DND-41 (cell line): ENCODE data around the gene C19orf67.

Experiments
- ATAC-seq: fragments of 200-7000 bp; cut with Tn5 transposase; 3 replicates; pipeline ENCODE4 v1.9.1; 2021; ENCODE audit warnings: low read depth; ENCODE audit not compliant: insufficient read depth
- DNase-seq: peaks from one replicate; pipeline ENCODE4 v3.0.0-alpha.2; 2020
- H2AFZ ChIP-seq: 2 replicates; pipeline ENCODE4 v1.6.0; 2012; ENCODE audit warnings: low read depth, low read length
- H3K27ac ChIP-seq: 2 replicates; pipeline ENCODE4 v1.5.1; 2012; ENCODE audit warnings: low read length, inconsistent platforms
- H3K27me3 ChIP-seq: fragments of 200-600 bp; sonication (generic); 2 replicates; pipeline ENCODE4 v1.6.0; 2012; ENCODE audit warnings: low read length, mild to moderate bottlenecking, inconsistent platforms; ENCODE audit not compliant: insufficient read depth, poor library complexity
- H3K36me3 ChIP-seq: 2 replicates; pipeline ENCODE4 v1.5.1; 2012; ENCODE audit warnings: low read length, inconsistent platforms; ENCODE audit not compliant: insufficient read depth
- H3K4me1 ChIP-seq: 2 replicates; pipeline ENCODE4 v1.5.1; 2012; ENCODE audit warnings: mild to moderate bottlenecking, low read length; ENCODE audit not compliant: insufficient read depth
- H3K4me2 ChIP-seq: 2 replicates; pipeline ENCODE4 v1.6.0; 2012; ENCODE audit warnings: mild to moderate bottlenecking, moderate library complexity, low read length, inconsistent platforms; ENCODE audit not compliant: insufficient read depth
- H3K4me3 ChIP-seq, 2 experiments: fragments of 200-600 bp in 1 of 2; shearing (Covaris generic) in 1 of 2; 2 replicates each; pipeline ENCODE4 v1.5.1; 2012 to 2016; ENCODE audit warnings: inconsistent platforms in 2 of 2, low read length in 2 of 2, mild to moderate bottlenecking in 2 of 2, low read depth in 1 of 2, moderate library complexity in 1 of 2
- H3K79me2 ChIP-seq: 2 replicates; pipeline ENCODE4 v1.6.0; 2012; ENCODE audit warnings: low read length, inconsistent platforms; ENCODE audit not compliant: insufficient read depth
- H3K9ac ChIP-seq: 2 replicates; pipeline ENCODE4 v1.6.0; 2012; ENCODE audit warnings: low read depth, mild to moderate bottlenecking, inconsistent platforms, low read length, moderate library complexity
- H3K9me3 ChIP-seq: 2 replicates; pipeline ENCODE4 v1.5.1; 2012; ENCODE audit warnings: low read length, moderate library complexity, mild to moderate bottlenecking, inconsistent platforms; ENCODE audit not compliant: insufficient read depth, severe bottlenecking
- H4K20me1 ChIP-seq: 2 replicates; pipeline ENCODE4 v1.6.0; 2012; ENCODE audit warnings: low read length; ENCODE audit not compliant: insufficient read depth
- EZH2 ChIP-seq: IDR thresholded peaks from 3 replicates; pipeline ENCODE4 v1.6.1; 2012; ENCODE audit warnings: borderline replicate concordance, low read depth, mild to moderate bottlenecking, moderate library complexity, low read length, inconsistent platforms; ENCODE audit not compliant: severe bottlenecking
- TF ChIP-seq, protein P1 (sequence below): IDR thresholded peaks from 2 replicates; pipeline ENCODE4 v1.5.1; 2012; ENCODE audit warnings: borderline replicate concordance, low read length, moderate library complexity, mild to moderate bottlenecking; ENCODE audit not compliant: poor library complexity, severe bottlenecking; ENCODE audit errors: extremely low read depth

Gene C19orf67

GRCh38 chr19:14127176-14127575 lies 41.6 kb upstream of the C19orf67 start:
- Histone ChIP-seq H3K4me1 (0 out of 2 replicates have a peak, but pooled peaks cover 1% of the 10 kb centered on the region), H3K4me2 (no peak overlapping the region), H3K27ac (no peak overlapping the region), H3K27me3 (no peaks in the 10 kb centered on the region), H2AFZ (no peak overlapping the region), H3K9ac (no peak overlapping the region), H4K20me1 (peaks cover 37% of the 10 kb centered on the region), H3K79me2 (peaks cover 58% of the 10 kb centered on the region), H3K9me3 (no peaks in the 10 kb centered on the region), H3K4me3 (no peak overlapping the region), H3K36me3 (peaks cover 71% of the 10 kb centered on the region)
- DNase-seq (no peak), ATAC-seq (no peak)
- TF ChIP-seq EZH2: no peak
- TF ChIP-seq, protein P1, sequence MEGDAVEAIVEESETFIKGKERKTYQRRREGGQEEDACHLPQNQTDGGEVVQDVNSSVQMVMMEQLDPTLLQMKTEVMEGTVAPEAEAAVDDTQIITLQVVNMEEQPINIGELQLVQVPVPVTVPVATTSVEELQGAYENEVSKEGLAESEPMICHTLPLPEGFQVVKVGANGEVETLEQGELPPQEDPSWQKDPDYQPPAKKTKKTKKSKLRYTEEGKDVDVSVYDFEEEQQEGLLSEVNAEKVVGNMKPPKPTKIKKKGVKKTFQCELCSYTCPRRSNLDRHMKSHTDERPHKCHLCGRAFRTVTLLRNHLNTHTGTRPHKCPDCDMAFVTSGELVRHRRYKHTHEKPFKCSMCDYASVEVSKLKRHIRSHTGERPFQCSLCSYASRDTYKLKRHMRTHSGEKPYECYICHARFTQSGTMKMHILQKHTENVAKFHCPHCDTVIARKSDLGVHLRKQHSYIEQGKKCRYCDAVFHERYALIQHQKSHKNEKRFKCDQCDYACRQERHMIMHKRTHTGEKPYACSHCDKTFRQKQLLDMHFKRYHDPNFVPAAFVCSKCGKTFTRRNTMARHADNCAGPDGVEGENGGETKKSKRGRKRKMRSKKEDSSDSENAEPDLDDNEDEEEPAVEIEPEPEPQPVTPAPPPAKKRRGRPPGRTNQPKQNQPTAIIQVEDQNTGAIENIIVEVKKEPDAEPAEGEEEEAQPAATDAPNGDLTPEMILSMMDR: no peak

DNA sequence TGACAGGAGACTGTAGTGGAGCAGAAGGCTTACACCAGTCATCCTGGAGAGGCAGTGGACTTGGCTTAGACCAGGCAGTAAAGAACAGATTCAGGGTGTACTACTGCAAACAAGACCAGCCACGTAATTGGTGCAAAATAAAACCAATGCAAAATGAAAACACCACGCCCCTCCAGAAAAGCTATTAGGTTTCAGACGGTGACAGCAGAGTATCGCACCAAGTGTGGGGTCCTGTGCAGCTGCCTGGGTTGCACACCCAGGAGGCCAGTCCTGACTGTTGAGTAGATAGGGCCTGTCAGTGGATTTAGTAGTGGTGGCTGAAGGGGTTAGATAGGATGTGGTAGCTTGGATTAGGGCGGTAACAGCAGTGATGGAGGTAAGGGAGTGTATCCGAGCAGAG lies 37.3 kb upstream of the C19orf67 start:
- Histone ChIP-seq H2AFZ (no peak overlapping the region), H3K79me2 (peaks cover 26% of the 10 kb centered on the region), H4K20me1 (peaks cover 21% of the 10 kb centered on the region), H3K36me3 (peaks cover 78% of the 10 kb centered on the region), H3K9ac (no peak overlapping the region), H3K27me3 (no peaks in the 10 kb centered on the region), H3K4me2 (no peak overlapping the region), H3K4me3 (no peak overlapping the region), H3K4me1 (peaks cover 23% of the 10 kb centered on the region), H3K9me3 (no peaks in the 10 kb centered on the region), H3K27ac (no peak overlapping the region)
- no peak for DNase-seq
- TF ChIP-seq, protein P1: no peak
- no peak for TF ChIP-seq EZH2
- ATAC-seq: no peak

DNA sequence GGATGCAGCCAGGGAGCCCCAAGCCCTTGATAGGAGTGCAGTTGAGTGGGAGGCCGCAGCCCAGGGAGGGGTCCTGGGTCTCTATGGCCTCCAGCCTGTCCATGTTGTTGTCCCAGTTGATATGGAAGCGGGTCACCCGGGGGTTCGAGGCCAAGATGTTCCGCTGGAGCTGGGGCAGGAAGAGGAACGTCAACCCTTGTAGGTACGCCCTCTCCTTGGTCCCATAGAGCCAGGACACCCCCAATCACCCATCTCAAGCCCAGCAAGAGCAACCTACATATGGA lies 34.9 kb upstream of the C19orf67 start:
- Histone ChIP-seq H3K27ac (no peak overlapping the region), H3K4me2 (no peak overlapping the region), H3K4me3 (no peak overlapping the region), H3K27me3 (no peaks in the 10 kb centered on the region), H3K9ac (no peak overlapping the region), H3K4me1 (peaks cover 40% of the 10 kb centered on the region), H3K9me3 (no peaks in the 10 kb centered on the region), H2AFZ (no peak overlapping the region), H3K79me2 (peaks cover 30% of the 10 kb centered on the region), H4K20me1 (peaks cover 24% of the 10 kb centered on the region; the same call in 1 of the 2 replicates), H3K36me3 (peaks cover 56% of the 10 kb centered on the region)
- ATAC-seq (no peak), DNase-seq (no peak)
- TF ChIP-seq EZH2: no peak

GRCh38 chr19:14119644-14120496 lies 34.3 kb upstream of the C19orf67 start:
- H2AFZ ChIP-seq: no peak overlapping the region
- no peak overlapping the region for H3K4me3 ChIP-seq
- H3K9me3 ChIP-seq: no peaks in the 10 kb centered on the region
- H3K27me3 ChIP-seq: no peaks in the 10 kb centered on the region
- H3K4me2 ChIP-seq: no peak overlapping the region
- peaks cover 42% of the 10 kb centered on the region for H3K4me1 ChIP-seq
- H4K20me1 ChIP-seq: peaks cover 24% of the 10 kb centered on the region; the same call in 1 of the 2 replicates
- no peak for TF ChIP-seq EZH2
- TF ChIP-seq, protein P1: no peak
- no peak overlapping the region for H3K9ac ChIP-seq
- H3K36me3 ChIP-seq: peaks cover 50% of the 10 kb centered on the region
- peaks cover 33% of the 10 kb centered on the region for H3K79me2 ChIP-seq
- no peak for DNase-seq
- H3K27ac ChIP-seq: no peak overlapping the region
- ATAC-seq: no peak
